Stimulated activated CD4-positive, alpha-beta T cell treated with anti-CD3 and anti-CD28 coated beads, Interleukin-4, amount 100 ng/mL, for 1 hour (primary cell): Measurements from ENCODE around the gene CDH1.

Experiments used
- DNase-seq: peaks from one replicate; pipeline ENCODE4 v3.0.0-alpha.2; 2020

CDH1 gene

DNA sequence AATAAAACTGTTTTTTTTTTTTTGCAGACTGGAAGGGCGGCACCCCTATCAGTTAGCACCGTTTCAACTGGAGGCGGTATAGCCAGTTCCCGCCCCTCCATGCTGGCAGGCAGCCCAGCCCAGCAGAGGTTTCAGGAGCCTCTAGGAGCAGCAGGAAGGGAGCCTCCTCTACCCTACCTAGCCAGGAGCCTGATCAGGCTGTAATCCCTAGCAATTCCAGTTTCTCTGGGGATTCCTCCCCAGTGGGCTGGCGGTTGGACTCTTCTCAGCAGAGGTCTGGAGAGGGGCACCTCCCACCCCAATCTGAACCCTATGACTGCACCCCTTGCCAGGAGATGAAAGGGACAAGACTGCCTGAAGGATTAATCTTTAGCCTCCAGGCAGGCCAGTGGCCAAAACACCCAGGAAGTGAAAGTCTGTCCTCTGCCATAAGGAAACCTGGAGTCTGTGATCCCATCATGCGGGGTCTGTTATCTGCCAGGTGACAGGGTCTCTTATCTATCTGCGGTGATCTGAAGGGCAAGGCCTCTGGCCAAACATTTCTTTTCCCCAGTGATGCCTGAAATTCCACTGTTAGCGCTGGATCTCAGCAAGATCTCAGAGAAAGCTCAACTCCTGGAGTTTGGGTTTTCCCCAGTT, 4.9 kb upstream of the CDH1 start:
- no peak for DNase-seq

DNA sequence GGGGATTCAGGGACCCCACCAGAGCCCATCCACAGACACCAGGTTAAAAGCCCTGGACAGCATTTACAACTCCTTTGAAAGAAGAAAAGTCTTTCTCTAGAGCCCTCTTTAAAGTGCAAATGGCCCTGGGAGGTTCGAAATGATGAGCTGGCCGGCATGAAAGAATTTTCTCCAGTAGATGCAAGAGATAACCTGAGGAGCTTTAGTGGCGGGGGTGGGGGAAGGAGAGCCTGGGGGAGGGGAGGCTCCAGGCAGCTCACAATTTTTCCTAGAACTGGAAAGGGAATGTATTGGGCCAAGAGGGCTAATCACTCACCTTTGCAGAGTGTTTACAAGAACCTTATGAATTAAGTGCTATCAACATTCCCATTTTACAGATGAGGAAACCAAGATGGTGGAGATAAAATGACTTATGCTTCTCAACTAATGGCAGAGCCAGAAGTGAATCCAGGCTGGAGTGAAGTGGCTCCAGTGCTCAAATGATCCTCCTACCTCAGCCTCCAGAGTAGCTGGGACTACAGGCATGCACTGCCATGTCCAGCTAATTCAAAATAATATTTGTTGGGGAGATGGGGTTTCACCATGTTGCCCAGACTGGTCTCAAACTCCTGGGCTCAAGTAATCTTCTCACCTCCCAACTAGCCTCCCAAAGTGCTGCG, 4.2 kb upstream of the CDH1 start:
- DNase-seq = no peak

DNA sequence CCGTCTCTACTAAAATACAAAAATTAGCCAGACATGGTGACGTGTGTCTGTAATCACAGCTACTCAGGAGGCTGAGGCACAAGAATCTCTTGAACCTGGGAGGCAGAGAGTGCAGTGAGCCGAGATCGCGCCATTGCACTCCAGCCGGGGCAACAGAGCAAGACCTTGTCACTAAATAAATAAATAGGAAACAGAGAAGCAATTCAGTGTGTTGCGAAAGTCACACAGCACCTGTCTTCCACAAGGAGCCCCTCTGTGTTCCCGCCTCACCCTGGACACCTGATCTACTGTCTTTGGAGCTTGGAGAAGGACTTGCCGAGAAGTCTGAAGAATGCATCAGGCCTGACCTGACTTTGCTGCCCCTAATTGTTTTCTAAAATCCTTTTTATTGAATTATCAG, 3.5 kb upstream of the CDH1 start:
- DNase-seq = no peak

DNA sequence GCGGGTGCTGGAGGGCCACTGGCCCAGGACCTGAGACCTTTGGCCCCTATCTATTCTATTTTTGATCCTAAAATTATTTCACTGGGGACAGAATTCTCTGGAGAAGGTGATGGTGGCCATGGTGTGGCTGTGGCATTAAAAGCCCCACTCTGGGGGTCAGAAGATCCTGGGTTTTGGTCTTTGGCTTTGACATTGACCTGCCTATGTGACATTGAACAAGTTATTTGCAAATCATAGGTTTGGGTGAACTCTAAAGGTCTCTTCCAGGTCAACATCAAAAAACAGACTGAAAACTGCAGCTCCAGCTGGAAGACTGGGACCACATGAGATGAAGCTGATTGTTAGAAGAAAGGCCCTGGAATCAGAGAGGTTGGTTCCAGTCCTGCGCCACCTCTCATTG, 2.3 kb upstream of the CDH1 start:
- DNase-seq = no peak

DNA sequence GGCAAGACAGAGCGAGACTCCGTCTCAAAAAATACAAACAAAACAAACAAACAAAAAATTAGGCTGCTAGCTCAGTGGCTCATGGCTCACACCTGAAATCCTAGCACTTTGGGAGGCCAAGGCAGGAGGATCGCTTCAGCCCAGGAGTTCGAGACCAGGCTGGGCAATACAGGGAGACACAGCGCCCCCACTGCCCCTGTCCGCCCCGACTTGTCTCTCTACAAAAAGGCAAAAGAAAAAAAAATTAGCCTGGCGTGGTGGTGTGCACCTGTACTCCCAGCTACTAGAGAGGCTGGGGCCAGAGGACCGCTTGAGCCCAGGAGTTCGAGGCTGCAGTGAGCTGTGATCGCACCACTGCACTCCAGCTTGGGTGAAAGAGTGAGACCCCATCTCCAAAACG, 531 bp upstream of the CDH1 start:
- no peak for DNase-seq

DNA sequence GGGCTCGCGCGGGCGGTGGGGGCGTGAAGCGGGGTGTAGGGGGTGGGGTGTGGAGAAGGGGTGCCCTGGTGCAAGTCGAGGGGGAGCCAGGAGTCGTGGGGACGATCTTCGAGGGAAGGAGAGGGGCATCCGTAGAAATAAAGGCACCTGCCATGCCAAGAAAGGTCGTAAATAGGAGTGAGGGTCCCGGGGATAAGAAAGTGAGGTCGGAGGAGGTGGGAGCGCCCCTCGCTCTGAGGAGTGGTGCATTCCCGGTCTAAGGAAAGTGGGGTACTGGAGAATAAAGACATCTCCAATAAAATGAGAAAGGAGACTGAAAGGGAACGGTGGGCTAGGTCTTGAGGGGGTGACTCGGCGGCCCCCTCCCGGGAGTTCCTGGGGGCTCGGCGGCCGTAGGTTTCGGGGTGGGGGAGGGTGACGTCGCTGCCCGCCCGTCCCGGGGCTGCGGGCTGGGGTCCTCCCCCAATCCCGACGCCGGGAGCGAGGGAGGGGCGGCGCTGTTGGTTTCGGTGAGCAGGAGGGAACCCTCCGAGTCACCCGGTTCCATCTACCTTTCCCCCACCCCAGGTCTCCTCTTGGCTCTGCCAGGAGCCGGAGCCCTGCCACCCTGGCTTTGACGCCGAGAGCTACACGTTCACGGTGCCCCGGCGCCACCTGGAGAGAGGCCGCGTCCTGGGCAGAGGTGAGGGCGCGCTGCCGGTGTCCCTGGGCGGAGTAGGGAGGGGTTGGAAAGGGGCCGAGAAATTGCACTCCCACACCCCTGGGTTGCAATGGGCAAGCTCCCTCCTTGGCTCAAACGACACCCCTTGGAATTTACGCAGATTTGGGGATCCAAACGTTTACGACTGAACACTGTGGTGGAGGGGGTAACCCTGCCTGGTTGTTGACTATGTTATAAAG, 888 bp downstream of the CDH1 start:
- peak; percentile 9 for DNase-seq

DNA sequence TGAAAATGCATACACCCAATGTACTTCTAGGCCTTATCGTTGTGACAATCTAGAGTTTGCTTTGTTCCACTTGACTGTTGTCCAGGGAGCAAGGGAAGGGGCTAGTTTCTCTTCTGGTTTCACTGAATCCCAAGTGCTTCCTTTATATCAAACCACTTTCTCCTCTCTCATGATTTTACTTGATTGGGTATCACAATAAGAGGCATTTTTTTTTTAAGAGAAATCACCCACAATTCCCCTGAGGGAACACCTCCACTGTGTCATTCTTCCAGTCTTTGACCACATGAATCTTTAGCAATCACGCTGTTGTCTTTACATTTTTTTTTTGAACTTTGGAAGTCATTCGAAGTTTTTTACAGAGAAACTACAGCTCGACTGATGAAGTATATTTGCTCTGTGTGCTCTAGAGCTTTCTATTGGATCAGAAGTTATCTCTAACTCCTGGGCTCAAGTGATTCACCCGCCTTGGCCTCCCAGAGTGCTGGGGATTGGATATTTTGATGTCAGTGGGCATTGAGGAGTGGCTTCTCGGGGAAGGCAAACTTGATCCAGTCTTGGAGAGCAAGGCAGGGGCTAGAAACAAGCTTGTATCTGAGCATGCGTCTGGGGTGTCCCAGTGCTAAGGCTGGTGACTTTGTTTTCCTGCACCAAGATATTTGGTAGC, 3.0 kb downstream of the CDH1 start:
- DNase-seq = no peak

DNA sequence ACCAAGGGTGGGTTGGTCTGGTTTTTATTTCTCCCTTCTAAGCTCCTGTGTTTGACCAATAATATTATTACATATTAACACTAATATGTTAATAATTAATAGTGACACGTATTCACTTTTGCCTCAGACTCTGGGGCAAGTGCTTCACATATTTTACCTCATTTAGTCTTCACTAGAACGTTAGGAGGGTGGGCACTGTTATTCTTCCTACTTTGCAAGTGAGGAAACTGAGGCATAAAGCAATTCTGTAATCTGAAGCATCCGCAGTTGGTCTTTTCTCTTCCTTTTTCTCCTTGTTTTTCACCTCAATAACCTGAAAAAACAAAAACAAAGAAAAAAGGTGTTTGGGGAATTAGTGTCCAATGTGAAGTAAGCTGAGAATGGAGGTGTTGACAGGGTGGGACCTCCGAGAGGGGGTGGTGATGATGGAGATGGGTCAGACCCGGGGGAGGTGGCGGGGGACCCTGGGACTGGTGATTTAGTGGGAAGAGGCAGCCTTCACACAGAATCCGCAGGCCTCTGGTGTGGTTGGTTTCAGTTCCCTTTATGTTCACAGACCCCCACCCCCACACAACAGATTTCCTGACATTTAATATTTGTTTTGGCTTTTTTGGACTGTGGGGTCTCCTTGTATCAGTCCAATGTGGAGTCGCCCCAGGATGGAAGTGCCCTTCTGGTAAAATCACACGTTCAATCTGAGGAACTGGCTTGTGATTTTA, 3.7 kb downstream of the CDH1 start:
- no peak for DNase-seq

DNA sequence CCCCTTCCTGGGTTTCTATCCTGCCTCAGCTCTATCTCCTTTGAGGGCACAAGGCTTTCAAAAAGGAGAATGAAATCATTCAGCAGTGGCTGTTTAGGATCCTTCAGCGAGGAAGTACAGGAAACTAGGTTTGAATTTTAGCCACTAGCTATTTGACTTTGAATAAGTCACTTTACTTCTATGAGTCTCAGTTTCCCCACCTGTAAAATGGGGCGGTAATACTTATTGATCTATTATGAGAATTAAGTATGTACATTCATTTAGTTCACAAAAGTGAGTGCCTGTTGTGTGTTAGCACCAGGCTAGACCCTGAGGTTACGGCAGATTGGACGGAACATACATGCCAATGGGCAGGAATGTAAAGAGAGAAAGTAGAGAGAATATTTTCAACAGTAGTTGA, 6.6 kb downstream of the CDH1 start:
- no peak for DNase-seq

DNA sequence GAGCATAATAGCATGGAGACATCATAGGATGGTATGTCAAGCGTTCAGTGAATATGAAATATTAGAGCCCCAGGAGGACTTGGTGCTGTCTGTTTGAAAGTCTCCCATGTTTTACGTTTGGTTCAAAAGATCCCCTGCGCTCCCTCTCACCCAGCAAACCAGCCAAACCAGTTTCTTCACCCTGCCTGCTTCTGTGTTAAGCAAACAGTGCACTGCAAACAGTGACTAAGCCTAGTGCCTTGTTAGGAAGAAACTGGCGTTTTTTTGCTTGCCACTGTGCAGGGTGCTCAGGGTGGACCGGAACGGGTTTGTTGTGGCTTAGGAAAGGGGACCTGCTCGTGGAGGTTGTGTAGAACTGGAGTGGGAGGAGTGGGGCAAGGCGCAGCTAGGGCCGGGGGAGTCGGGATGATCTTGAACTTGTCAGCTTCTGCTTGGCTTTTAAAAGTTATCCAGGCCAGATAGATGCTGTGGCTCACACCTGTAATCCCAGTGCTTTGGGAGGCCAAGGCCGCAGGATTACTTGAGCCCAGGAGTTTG, 7.7 kb downstream of the CDH1 start:
- DNase-seq = no peak

DNA sequence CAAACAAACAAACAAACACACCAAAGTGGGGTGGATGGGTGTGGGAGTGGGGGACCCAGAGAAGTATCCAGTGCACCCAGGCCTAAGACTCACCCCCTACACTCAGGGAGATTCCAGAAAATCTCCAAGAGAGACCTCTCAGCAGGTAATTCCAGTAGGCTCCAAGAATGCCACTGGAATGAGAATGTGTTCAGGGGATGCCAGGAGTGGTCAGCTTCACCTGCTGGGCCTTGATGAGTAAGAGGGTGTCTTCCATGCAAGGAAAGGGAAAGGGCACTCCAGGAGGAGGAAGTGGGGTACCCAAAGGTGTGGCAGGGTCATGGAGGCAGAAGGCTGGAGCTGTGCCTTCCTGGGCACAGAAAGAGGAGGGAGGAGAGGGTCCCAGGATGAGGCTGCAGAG, 9.9 kb downstream of the CDH1 start:
- no peak for DNase-seq

DNA sequence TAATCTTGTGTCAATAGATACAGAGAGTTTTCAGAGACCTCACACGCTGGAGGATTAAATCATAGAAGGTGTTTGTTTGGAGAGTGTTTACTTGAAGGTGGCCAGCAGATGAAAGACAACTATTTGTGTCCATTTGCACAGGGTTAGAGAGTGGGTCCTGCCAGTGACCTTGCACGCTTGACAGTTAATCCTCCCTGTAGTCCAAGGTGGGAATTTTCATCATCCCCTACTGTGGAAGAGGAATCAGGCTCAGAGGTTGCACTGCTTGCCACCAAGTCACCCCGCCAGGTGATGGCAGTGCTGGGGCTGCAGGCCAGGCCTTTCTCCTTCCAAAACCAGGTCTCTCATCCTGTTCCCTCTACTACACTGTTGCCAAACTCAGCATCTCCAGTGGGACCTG, 12.3 kb downstream of the CDH1 start:
- DNase-seq = no peak

DNA sequence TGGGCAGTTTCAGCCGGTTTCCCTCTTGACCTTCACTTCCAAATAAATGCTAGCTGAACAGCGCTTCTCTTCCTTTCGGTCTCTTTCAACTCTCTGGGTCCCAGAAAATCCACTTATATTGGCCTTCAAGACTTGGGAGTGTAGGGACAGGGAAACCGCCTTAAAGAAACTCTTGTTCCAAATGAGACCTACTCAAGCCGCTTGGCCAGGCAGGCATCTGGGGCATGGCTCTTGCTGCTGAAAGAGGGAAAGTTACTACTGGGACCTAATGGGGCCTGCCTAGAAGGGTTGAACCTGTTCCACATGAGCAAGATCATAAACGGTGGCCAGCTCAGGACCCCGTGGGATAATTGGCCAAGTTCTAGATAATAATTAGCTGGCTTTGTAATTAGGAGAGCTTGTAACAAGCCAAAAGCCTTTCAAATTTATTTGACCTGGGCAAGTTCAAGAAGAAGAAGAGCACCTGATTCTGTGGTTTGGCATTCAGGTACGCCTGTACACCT, 13.2 kb downstream of the CDH1 start:
- DNase-seq = no peak

DNA sequence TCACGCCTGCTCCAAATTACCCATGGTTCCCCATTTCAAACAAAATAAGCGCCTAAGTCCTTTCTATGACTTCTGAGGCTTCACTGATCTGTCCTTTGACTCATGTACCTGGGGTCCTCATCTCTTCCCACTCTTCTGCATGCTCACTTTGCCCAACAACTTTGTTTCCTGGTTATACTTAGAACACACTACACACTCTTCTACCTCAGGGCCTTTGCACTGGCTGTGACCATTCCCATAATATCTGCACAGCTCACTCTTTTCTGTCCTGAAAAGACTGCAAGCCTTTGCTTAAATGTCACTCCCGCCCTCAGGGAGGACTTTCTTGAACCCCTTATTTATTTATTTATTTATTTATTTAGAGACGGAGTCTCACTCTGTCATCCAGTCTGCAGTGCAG, 14.1 kb downstream of the CDH1 start:
- no peak for DNase-seq

DNA sequence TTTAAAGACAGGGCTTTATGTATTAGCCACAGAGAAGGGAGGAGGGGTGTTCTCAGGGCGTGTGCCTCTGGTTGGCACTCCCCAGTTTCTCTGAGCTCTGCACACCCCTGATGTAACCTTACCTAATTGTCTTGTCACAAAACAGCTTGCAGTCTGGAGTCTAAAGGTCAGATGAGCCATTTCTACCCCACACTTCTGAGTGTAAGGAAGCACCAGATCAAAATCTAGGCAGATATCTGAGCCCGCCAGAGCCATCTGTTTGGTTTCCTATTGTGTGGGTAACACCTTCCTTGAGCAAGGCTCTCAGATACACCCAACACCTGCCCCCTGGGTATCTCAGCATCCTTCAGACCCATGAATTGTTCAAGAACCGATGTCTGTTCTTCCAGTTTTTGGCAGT, 15.5 kb downstream of the CDH1 start:
- peak; percentile 14 for DNase-seq

DNA sequence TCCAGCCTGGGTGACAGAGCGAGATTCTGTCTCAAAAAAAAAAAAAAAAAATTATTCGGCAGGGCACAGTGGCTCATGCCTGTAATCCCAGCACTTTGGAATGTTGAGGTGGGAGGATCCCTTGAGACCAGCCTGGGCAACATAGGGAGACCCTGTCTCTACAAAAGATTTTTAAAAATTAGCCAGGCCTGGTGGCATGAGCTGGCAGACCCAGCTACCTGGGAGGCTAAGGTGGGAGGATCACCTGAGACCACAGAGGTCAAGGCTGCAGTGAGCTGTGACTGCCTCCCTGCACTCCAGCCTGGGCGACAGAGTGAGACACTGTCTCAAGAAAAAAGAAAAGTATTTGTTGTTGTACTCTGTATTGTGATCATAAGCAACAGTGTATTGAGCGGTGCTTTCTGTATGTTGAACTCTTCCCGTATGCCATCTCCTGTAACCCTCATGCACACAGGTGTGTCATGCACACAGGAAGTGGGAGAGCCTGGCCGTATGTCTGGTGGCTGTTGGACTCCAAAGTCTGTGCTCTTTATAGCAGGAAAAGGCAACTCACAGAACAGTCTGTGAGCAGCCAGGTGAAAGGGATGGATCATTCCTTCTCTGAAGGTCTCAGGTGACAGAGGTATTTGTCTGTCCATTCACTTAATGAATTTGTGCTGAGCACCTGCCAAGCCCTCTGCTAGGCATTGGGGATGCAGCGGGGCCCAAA, 17.1 kb downstream of the CDH1 start:
- DNase-seq = no peak

DNA sequence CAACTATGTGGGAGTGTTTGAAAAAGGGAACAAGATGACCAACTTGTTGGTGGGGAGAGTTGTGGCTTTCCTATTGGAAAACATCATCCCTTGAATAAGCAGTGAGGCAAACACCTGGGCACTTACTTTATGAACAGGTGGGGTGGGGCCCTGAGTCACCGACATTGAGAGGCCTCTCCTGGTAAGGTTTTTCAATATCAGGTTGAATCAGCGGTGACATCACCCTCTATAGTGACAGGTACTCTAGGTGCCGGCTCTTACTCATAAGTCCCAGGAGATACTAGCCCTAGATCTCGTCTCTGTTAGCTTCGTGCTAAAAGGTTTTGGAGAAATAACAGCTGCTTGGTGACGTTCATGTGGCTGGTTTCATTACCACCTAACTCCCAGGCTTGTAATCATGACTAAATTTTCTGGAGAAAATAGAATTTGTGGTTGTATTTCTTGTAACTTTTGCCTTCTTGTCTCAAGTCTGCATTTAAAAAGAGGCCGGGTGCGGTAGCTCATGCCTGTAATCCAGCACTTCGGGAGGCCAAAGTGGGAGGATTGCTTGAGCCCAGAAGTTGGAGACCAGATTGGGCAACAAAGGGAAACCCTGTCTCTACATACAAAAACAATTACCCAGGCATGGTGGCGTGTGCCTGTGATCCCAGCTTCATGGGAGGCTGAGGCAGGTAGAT, 19.3 kb downstream of the CDH1 start:
- peak; percentile 65 for DNase-seq

DNA sequence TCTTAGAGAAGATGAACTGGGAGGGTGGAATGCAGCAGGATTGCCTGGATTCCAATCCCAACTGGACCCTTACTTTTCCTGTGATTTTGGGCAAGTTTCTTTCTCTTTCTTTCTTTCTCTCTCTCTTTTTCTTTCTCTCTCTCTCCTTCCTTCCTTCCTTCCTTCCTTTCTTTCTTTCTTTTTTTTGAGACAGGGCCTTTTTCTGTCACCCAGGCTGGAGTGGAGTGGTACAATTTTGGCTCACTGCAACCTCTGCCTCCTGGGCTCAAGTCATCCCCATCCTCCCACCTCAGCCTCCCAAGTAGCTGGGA, 20.5 kb downstream of the CDH1 start:
- no peak for DNase-seq

DNA sequence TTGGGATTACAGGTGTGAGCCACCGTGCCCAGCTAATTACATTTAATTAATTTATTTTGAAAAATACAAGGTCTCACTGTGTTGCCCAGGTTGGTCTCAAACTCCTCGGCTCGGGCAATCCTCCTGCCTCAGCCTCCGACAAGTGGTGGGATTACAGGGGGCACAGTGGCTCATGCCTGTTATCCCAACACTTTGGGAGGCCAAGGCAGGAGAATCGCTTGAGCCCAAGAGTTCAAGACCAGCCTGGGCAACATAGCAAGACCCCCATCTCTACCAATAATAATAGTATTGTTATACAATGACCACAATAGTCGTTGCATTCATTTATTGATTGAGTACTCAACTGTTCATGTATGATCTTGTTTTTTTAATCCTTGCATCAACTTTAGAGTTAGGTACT, 22.0 kb downstream of the CDH1 start:
- DNase-seq = no peak

DNA sequence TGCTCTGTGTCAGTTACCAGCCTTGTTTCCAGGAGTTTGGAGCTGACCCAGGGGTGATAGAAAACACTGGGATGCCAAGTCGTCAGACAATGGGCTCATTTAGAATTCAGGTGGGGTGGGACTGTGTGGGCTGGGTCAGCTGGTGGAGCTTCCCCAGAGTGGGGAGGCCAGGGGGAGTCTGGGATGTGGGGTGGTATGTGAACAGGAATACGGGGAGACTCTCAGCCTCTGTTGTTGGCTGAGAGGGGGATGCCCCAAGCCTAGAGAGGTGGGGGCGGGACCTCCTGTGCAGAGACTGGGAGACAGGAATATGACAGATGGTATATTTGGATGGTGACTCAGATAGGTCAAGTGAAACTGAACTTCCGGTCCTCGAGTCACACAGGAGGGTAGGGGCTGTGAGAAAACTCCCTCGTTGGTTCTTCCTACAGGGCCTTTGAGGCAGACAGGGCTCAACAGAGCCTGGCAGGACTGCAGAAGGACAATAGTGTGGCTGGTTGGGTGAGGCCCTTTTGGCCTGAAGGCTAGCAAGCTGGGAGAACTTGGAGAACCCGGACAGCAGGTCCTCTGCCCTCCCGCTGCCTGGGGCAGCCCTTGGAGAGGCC, 23.7 kb downstream of the CDH1 start:
- peak; percentile 59 for DNase-seq
